ENCODE data around the gene ARHGAP6.

GRCh38 chrX:11484290-11484689 lies 181.4 kb downstream of the ARHGAP6 start:
- TF ChIP-seq CTCF (IDR thresholded peaks at IDR 0.05) (no peak), POLR2A (IDR thresholded peaks at IDR 0.05) (no peak)

Data from lower leg skin (tissue), 3 donors.